SK-N-SH treated with all-trans-retinoic acid at 6 μM for 48 hours (cell line): ENCODE measurements around the gene ADK.

Experiments used
- ARNTL ChIP-seq: fragments of 450-650 bp; formaldehyde crosslinking; IDR thresholded peaks from 2 replicates; pipeline ENCODE4 v1.5.0; 2020; ENCODE audit warnings: low read depth, mild to moderate bottlenecking, moderate library complexity, borderline replicate concordance
- BACH2 ChIP-seq: fragments of 250-450 bp; sonication (Bioruptor Pico); IDR thresholded peaks from 2 replicates; pipeline ENCODE4 v1.9.0; 2021; ENCODE audit warnings: mild to moderate bottlenecking, borderline replicate concordance
- CREB5 ChIP-seq: fragments of 250-450 bp; sonication (Bioruptor Pico); IDR thresholded peaks from 2 replicates; pipeline ENCODE4 v1.5.1; 2020; ENCODE audit warnings: low read depth, mild to moderate bottlenecking, moderate library complexity
- TCF4 ChIP-seq: fragments of 250-450 bp; sonication (Bioruptor Pico); IDR thresholded peaks from 2 replicates; pipeline ENCODE4 v1.8.0; 2021; ENCODE audit warnings: mild to moderate bottlenecking, moderate library complexity, borderline replicate concordance
- ZC3H10 ChIP-seq: fragments of 250-450 bp; sonication (Bioruptor Pico); IDR thresholded peaks from 2 replicates; pipeline ENCODE4 v1.5.1; 2021; ENCODE audit warnings: mild to moderate bottlenecking, moderate library complexity
- TF ChIP-seq, protein P1 (sequence below): fragments of 250-450 bp; sonication (Bioruptor Pico); IDR thresholded peaks from 2 replicates; pipeline ENCODE4 v1.8.0; 2020; ENCODE audit warnings: mild to moderate bottlenecking, moderate library complexity, borderline replicate concordance
- TF ChIP-seq, protein P2 (sequence below): fragments of 250-450 bp; sonication (Bioruptor Pico); IDR thresholded peaks from 2 replicates; pipeline ENCODE4 v1.8.0; 2021; ENCODE audit warnings: low read depth, mild to moderate bottlenecking, moderate library complexity, borderline replicate concordance

GRCh38 chr10:74383642-74384041, 232.6 kb downstream of the ADK start:
- TF ChIP-seq TCF4 (CRISPR knock-in tag) (no peak), ARNTL (CRISPR knock-in tag) (no peak), BACH2 (CRISPR knock-in tag) (no peak), CREB5 (CRISPR knock-in tag) (no peak), ZC3H10 (no peak)
- TF ChIP-seq, protein P1, sequence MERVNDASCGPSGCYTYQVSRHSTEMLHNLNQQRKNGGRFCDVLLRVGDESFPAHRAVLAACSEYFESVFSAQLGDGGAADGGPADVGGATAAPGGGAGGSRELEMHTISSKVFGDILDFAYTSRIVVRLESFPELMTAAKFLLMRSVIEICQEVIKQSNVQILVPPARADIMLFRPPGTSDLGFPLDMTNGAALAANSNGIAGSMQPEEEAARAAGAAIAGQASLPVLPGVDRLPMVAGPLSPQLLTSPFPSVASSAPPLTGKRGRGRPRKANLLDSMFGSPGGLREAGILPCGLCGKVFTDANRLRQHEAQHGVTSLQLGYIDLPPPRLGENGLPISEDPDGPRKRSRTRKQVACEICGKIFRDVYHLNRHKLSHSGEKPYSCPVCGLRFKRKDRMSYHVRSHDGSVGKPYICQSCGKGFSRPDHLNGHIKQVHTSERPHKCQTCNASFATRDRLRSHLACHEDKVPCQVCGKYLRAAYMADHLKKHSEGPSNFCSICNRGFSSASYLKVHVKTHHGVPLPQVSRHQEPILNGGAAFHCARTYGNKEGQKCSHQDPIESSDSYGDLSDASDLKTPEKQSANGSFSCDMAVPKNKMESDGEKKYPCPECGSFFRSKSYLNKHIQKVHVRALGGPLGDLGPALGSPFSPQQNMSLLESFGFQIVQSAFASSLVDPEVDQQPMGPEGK (CRISPR knock-in tag): no peak
- TF ChIP-seq, protein P2, sequence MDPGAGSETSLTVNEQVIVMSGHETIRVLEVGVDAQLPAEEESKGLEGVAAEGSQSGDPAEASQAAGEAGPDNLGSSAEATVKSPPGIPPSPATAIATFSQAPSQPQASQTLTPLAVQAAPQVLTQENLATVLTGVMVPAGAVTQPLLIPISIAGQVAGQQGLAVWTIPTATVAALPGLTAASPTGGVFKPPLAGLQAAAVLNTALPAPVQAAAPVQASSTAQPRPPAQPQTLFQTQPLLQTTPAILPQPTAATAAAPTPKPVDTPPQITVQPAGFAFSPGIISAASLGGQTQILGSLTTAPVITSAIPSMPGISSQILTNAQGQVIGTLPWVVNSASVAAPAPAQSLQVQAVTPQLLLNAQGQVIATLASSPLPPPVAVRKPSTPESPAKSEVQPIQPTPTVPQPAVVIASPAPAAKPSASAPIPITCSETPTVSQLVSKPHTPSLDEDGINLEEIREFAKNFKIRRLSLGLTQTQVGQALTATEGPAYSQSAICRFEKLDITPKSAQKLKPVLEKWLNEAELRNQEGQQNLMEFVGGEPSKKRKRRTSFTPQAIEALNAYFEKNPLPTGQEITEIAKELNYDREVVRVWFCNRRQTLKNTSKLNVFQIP (CRISPR knock-in tag): no peak
